ENCODE data around the gene TJP1.
"Not testable (repeated sequence)": the region's sequence is repeated elsewhere in the genome, so short reads cannot be mapped to it uniquely, and the experiment has no call there.

The TJP1 gene

GRCh38 chr15:29756358-29757267, 65.7 kb downstream of the TJP1 start:
- Histone ChIP-seq H3K18ac (ENCODE audit: low read length) (no peak overlapping the region), H2BK12ac (ENCODE audit: low read length) (no peak overlapping the region), H3K23ac (ENCODE audit: low read length) (no peak overlapping the region), H3K4me1 (ENCODE audit: control insufficient read depth in 1 of 2, insufficient read depth in 2 of 2, low read length in 2 of 2) (peaks cover 2 to 6% of the 10 kb centered on the region in 2 experiments), H4K12ac (ENCODE audit: low read depth, low read length) (no peak overlapping the region), H2BK120ac (ENCODE audit: insufficient read depth, low read length, poor library complexity) (no peak overlapping the region), H3K4me2 (ENCODE audit: low read length) (no peak overlapping the region), H3K79me1 (ENCODE audit: low read length) (peaks cover 3% of the 10 kb centered on the region), H2AFZ (ENCODE audit: insufficient read depth, low read length, poor library complexity) (no peak overlapping the region), H3K27me3 (ENCODE audit: insufficient read depth, low read length) (no peaks in the 10 kb centered on the region), H3K27ac (ENCODE audit: low read depth, low read length) (no peak overlapping the region), H3K79me2 (ENCODE audit: control insufficient read depth, insufficient read depth, low read length, poor library complexity) (no peaks in the 10 kb centered on the region), H3K36me3 (ENCODE audit: control insufficient read depth in 1 of 2, insufficient read depth in 2 of 2, low read length in 2 of 2) (peaks cover 6 to 14% of the 10 kb centered on the region in 2 experiments), H3K14ac (ENCODE audit: low read length) (no peak overlapping the region), H2AK5ac (ENCODE audit: low read length) (no peak overlapping the region), H3K9me3 (ENCODE audit: insufficient read depth, low read depth, low read length) (no peaks in the 10 kb centered on the region), H3K4me3 (ENCODE audit: low read depth, low read length) (no peak overlapping the region), H2BK5ac (ENCODE audit: low read depth, low read length, poor library complexity) (no peak overlapping the region), H3K4ac (ENCODE audit: low read depth, low read length) (no peak overlapping the region), H4K91ac (ENCODE audit: low read depth, low read length) (no peak overlapping the region), H4K8ac (ENCODE audit: low read depth, low read length) (no peak overlapping the region), H3K9ac (ENCODE audit: low read length) (no peak overlapping the region)
- no peak for DNase-seq
- no CpG with 5 or more reads among the region's 5 CpGs for WGBS (ENCODE audit: extremely low coverage, insufficient coverage, insufficient read length)

- H2AK5ac ChIP-seq (ENCODE audit: low read length); H3K4me2 ChIP-seq (ENCODE audit: low read length); H2BK120ac ChIP-seq (ENCODE audit: insufficient read depth, low read length, poor library complexity); H2BK5ac ChIP-seq (ENCODE audit: low read depth, low read length, poor library complexity); H3K23ac ChIP-seq (ENCODE audit: low read length); H3K4me3 ChIP-seq (ENCODE audit: low read depth, low read length); H4K91ac ChIP-seq (ENCODE audit: low read depth, low read length); DNase-seq; H3K9me3 ChIP-seq (ENCODE audit: insufficient read depth, low read depth, low read length); H3K14ac ChIP-seq (ENCODE audit: low read length); H4K12ac ChIP-seq (ENCODE audit: low read depth, low read length); H3K27me3 ChIP-seq (ENCODE audit: insufficient read depth, low read length); H3K4me1 ChIP-seq (ENCODE audit: control insufficient read depth in 1 of 2, insufficient read depth in 2 of 2, low read length in 2 of 2); H3K4ac ChIP-seq (ENCODE audit: low read depth, low read length); H4K8ac ChIP-seq (ENCODE audit: low read depth, low read length); H2BK12ac ChIP-seq (ENCODE audit: low read length); H3K27ac ChIP-seq (ENCODE audit: low read depth, low read length); H3K79me1 ChIP-seq (ENCODE audit: low read length); H2AFZ ChIP-seq (ENCODE audit: insufficient read depth, low read length, poor library complexity); H3K9ac ChIP-seq (ENCODE audit: low read length); H3K79me2 ChIP-seq (ENCODE audit: control insufficient read depth, insufficient read depth, low read length, poor library complexity); H3K18ac ChIP-seq (ENCODE audit: low read length): not testable (repeated sequence)
- no CpG with 5 or more reads among the region's 2 CpGs for WGBS (ENCODE audit: extremely low coverage, insufficient coverage, insufficient read length)
- peaks cover 6 to 12% of the 10 kb centered on the region in 2 experiments for H3K36me3 ChIP-seq (ENCODE audit: control insufficient read depth in 1 of 2, insufficient read depth in 2 of 2, low read length in 2 of 2)
These were observed 68.3 kb downstream of the TJP1 start for GRCh38 chr15:29754009-29754408.

- H3K9me3 ChIP-seq (ENCODE audit: insufficient read depth, low read depth, low read length), result no peaks in the 10 kb centered on the region
- peaks cover 8 to 12% of the 10 kb centered on the region in 2 experiments for H3K36me3 ChIP-seq (ENCODE audit: control insufficient read depth in 1 of 2, insufficient read depth in 2 of 2, low read length in 2 of 2)
- no peak overlapping the region for H2AK5ac ChIP-seq (ENCODE audit: low read length)
- H4K8ac ChIP-seq (ENCODE audit: low read depth, low read length), result no peak overlapping the region
- H3K23ac ChIP-seq (ENCODE audit: low read length), result no peak overlapping the region
- no peak overlapping the region for H3K9ac ChIP-seq (ENCODE audit: low read length)
- H2BK120ac ChIP-seq (ENCODE audit: insufficient read depth, low read length, poor library complexity), result no peak overlapping the region
- H3K4me1 ChIP-seq (ENCODE audit: control insufficient read depth in 1 of 2, insufficient read depth in 2 of 2, low read length in 2 of 2), result no peaks in the 10 kb centered on the region
- no peak overlapping the region for H2BK12ac ChIP-seq (ENCODE audit: low read length)
- H3K79me1 ChIP-seq (ENCODE audit: low read length), result no peaks in the 10 kb centered on the region
- no peaks in the 10 kb centered on the region for H3K27me3 ChIP-seq (ENCODE audit: insufficient read depth, low read length)
- no peak overlapping the region for H3K14ac ChIP-seq (ENCODE audit: low read length)
- no peak overlapping the region for H4K91ac ChIP-seq (ENCODE audit: low read depth, low read length)
- H4K12ac ChIP-seq (ENCODE audit: low read depth, low read length), result no peak overlapping the region
- DNase-seq, result no peak
- no peak overlapping the region for H2BK5ac ChIP-seq (ENCODE audit: low read depth, low read length, poor library complexity)
- no peaks in the 10 kb centered on the region for H3K79me2 ChIP-seq (ENCODE audit: control insufficient read depth, insufficient read depth, low read length, poor library complexity)
- no peak overlapping the region for H3K4me3 ChIP-seq (ENCODE audit: low read depth, low read length)
- H3K4ac ChIP-seq (ENCODE audit: low read depth, low read length), result no peak overlapping the region
- no peak overlapping the region for H2AFZ ChIP-seq (ENCODE audit: insufficient read depth, low read length, poor library complexity)
- no peak overlapping the region for H3K4me2 ChIP-seq (ENCODE audit: low read length)
- H3K18ac ChIP-seq (ENCODE audit: low read length), result no peak overlapping the region
- H3K27ac ChIP-seq (ENCODE audit: low read depth, low read length), result no peak overlapping the region
- no CpG with 5 or more reads among the region's 7 CpGs for WGBS (ENCODE audit: extremely low coverage, insufficient coverage, insufficient read length)
These were observed 68.8 kb downstream of the TJP1 start for GRCh38 chr15:29753506-29753905.

GRCh38 chr15:29750754-29751153, 71.5 kb downstream of the TJP1 start:
- H3K4me2 ChIP-seq (ENCODE audit: low read length), result no peak overlapping the region
- peaks cover 7 to 10% of the 10 kb centered on the region in 2 experiments for H3K36me3 ChIP-seq (ENCODE audit: control insufficient read depth in 1 of 2, insufficient read depth in 2 of 2, low read length in 2 of 2)
- H2AK5ac ChIP-seq (ENCODE audit: low read length), result no peak overlapping the region
- H4K91ac ChIP-seq (ENCODE audit: low read depth, low read length), result no peak overlapping the region
- H2AFZ ChIP-seq (ENCODE audit: insufficient read depth, low read length, poor library complexity), result no peak overlapping the region
- no peak overlapping the region for H4K12ac ChIP-seq (ENCODE audit: low read depth, low read length)
- no peak overlapping the region for H3K14ac ChIP-seq (ENCODE audit: low read length)
- H3K79me2 ChIP-seq (ENCODE audit: control insufficient read depth, insufficient read depth, low read length, poor library complexity), result no peaks in the 10 kb centered on the region
- no peak overlapping the region for H2BK120ac ChIP-seq (ENCODE audit: insufficient read depth, low read length, poor library complexity)
- no peaks in the 10 kb centered on the region for H3K79me1 ChIP-seq (ENCODE audit: low read length)
- no peaks in the 10 kb centered on the region for H3K4me1 ChIP-seq (ENCODE audit: control insufficient read depth in 1 of 2, insufficient read depth in 2 of 2, low read length in 2 of 2)
- no peak overlapping the region for H3K4me3 ChIP-seq (ENCODE audit: low read depth, low read length)
- H3K4ac ChIP-seq (ENCODE audit: low read depth, low read length), result no peak overlapping the region
- no peak for DNase-seq
- no peak overlapping the region for H3K23ac ChIP-seq (ENCODE audit: low read length)
- H3K27me3 ChIP-seq (ENCODE audit: insufficient read depth, low read length), result no peaks in the 10 kb centered on the region
- no peak overlapping the region for H4K8ac ChIP-seq (ENCODE audit: low read depth, low read length)
- no peak overlapping the region for H3K9ac ChIP-seq (ENCODE audit: low read length)
- no peak overlapping the region for H3K27ac ChIP-seq (ENCODE audit: low read depth, low read length)
- no peak overlapping the region for H3K18ac ChIP-seq (ENCODE audit: low read length)
- no peaks in the 10 kb centered on the region for H3K9me3 ChIP-seq (ENCODE audit: insufficient read depth, low read depth, low read length)
- no peak overlapping the region for H2BK12ac ChIP-seq (ENCODE audit: low read length)
- WGBS (ENCODE audit: extremely low coverage, insufficient coverage, insufficient read length), result no CpG with 5 or more reads among the region's 2 CpGs
- no peak overlapping the region for H2BK5ac ChIP-seq (ENCODE audit: low read depth, low read length, poor library complexity)

Measured in trophoblast cell (in vitro differentiated cells and primary cell).